Retinal pigment epithelial cell (primary cell): Measurements from ENCODE around the gene ROPN1B.

Source experiments
- DNase-seq: peaks from one replicate; pipeline ENCODE4 v3.0.0-alpha.2; 2010; ENCODE audit warnings: low read depth
- H3K4me3 ChIP-seq: 2 replicates; pipeline ENCODE4 v1.5.1; 2011; ENCODE audit warnings: mild to moderate bottlenecking, low read length, control low read depth, moderate library complexity
- CTCF ChIP-seq: conservative IDR thresholded peaks from 2 replicates; pipeline ENCODE4 v1.5.1; 2011; ENCODE audit warnings: low read depth, low read length, control low read depth, inconsistent platforms

ROPN1B gene

GRCh38 chr3:126024049-126024854 lies 55.3 kb downstream of the ROPN1B start:
- TF ChIP-seq CTCF = no peak
- DNase-seq = no peak

GRCh38 chr3:126025116-126025729 lies 56.2 kb downstream of the ROPN1B start:
- TF ChIP-seq CTCF = no peak
- H3K4me3 ChIP-seq = no peak overlapping the region
- no peak for DNase-seq

More at GRCh38 chr3:126024049-126024854, 55.3 kb downstream of the ROPN1B start:
- no peak overlapping the region for H3K4me3 ChIP-seq

DNA sequence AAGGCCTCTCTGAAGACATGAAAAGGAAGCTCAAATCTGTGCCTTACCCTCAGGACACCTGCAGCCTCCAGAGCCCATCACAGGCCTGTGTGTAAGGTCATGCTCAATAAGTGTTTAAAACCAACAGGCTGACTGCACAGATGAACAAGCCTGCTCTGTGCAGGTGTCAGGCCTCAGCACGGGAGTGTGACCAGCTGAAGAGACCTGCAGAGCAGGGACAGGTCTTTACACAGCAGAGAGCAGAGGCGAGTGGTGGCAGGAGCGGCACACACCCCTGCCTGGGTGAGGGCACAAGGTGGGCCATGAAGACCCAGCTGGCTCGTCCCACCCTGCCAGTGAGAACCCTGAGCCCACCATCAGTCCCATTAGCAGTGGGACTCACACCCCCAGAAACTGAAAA lies 56.9 kb downstream of the ROPN1B start:
- DNase-seq = no peak
- TF ChIP-seq CTCF = no peak
- H3K4me3 ChIP-seq = no peak overlapping the region

GRCh38 chr3:126026277-126026751 lies 57.3 kb downstream of the ROPN1B start:
- no peak for TF ChIP-seq CTCF
- H3K4me3 ChIP-seq = no peak overlapping the region
- no peak for DNase-seq

DNA sequence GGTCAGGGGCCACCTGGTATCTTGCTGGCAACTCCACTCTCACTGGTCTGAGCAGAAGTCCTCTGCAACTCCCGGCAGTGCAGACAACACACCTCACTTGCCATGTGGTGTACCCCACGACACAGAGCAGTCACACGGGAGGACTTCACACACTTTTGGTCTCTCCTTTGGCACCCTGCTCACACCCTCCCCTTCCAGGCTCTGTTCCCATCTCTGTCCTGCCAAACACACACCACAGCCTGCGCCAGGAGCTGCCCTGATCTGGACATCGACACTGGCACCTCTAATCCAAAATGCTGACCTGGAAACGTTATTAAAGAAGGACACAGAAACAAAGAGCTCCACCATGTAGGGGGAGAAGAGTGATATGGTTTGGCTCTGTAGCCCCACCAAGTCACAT lies 57.8 kb downstream of the ROPN1B start:
- no peak for DNase-seq
- H3K4me3 ChIP-seq = no peak overlapping the region
- TF ChIP-seq CTCF = no peak

- DNase-seq = no peak
- no peak for TF ChIP-seq CTCF
- H3K4me3 ChIP-seq = no peak overlapping the region
Observed at GRCh38 chr3:126028096-126028495, 59.1 kb downstream of the ROPN1B start.

GRCh38 chr3:126029241-126029640 lies 60.3 kb downstream of the ROPN1B start:
- no peak overlapping the region for H3K4me3 ChIP-seq
- DNase-seq = no peak
- TF ChIP-seq CTCF = no peak
